Activated naive CD8-positive, alpha-beta T cell treated with anti-CD3 and anti-CD28 coated beads, Interleukin-2, amount 50 U/mL, for 24 hours (primary cell): ENCODE data around the gene RTN4R.

Source experiments
- ATAC-seq: fragments of 150-1000 bp; cut with Tn5 transposase; one replicate; pipeline ENCODE4 v1.10.0; 2021
- DNase-seq: peaks from one replicate; pipeline ENCODE4 v3.0.0; 2021
- H3K27ac Mint-ChIP-seq: one replicate; pipeline ENCODE4 v1.8.0; 2021; ENCODE audit warnings: mild to moderate bottlenecking, mixed read lengths
- H3K27me3 Mint-ChIP-seq: one replicate; pipeline ENCODE4 v1.8.0; 2021; ENCODE audit warnings: mixed read lengths
- H3K36me3 Mint-ChIP-seq: one replicate; pipeline ENCODE4 v1.8.0; 2021; ENCODE audit warnings: low read depth, mixed read lengths
- H3K4me1 Mint-ChIP-seq: one replicate; pipeline ENCODE4 v1.8.0; 2021; ENCODE audit warnings: mixed read lengths
- H3K4me3 Mint-ChIP-seq: one replicate; pipeline ENCODE4 v1.8.0; 2021; ENCODE audit warnings: mild to moderate bottlenecking, moderate library complexity, mixed read lengths
- H3K9me3 Mint-ChIP-seq: one replicate; pipeline ENCODE4 v1.8.0; 2021; ENCODE audit warnings: mixed read lengths

RTN4R gene

GRCh38 chr22:20223421-20224255 is 44.5 kb downstream of the RTN4R start:
- Mint-ChIP-seq H3K27ac (no peak overlapping the region), H3K36me3 (no peaks in the 10 kb centered on the region), H3K4me1 (no peaks in the 10 kb centered on the region), H3K9me3 (peaks cover 12% of the 10 kb centered on the region), H3K4me3 (no peak overlapping the region), H3K27me3 (no peaks in the 10 kb centered on the region)
- ATAC-seq (no peak), DNase-seq (no peak)

DNA sequence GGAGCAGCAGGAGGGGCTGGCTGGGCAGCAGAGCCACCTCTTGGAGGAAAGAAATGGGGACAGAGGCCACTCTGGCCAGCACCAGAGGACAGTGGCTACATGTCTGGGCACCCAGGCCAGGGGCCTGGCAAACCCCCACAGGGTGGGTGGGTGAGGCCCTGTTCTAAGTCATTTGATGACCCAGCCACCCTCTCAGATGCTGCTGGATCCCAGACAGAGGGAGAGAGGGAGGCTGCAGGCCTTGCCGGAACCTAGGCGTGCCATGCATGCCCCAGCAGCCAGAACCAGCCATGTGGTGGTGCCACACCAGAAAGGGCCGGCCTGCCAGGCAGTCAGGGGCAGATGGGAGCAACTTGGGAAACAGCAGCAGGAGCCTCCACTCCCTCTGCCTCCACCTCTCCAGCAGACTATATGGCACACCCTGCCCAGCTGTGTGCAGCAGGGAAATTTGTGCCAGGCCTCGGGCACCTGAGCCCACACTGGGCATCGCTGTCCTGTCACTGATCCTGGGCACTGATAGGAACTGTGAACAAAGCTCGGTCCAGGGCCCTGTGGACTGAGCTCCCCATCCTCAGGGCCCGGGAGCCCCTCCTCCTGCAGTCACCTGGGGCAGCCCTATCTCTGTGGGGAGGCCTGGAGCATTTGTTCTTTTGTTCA is 45.2 kb downstream of the RTN4R start:
- Mint-ChIP-seq H3K27me3 (no peaks in the 10 kb centered on the region), H3K4me1 (no peaks in the 10 kb centered on the region), H3K4me3 (no peak overlapping the region), H3K27ac (no peak overlapping the region), H3K9me3 (peaks cover 12% of the 10 kb centered on the region), H3K36me3 (no peaks in the 10 kb centered on the region)
- no peak for ATAC-seq
- no peak for DNase-seq

GRCh38 chr22:20221421-20222340 is 46.4 kb downstream of the RTN4R start:
- Mint-ChIP-seq H3K4me1 (no peaks in the 10 kb centered on the region), H3K36me3 (no peaks in the 10 kb centered on the region), H3K27me3 (no peaks in the 10 kb centered on the region), H3K9me3 (peaks cover 12% of the 10 kb centered on the region), H3K27ac (no peak overlapping the region), H3K4me3 (no peak overlapping the region)
- ATAC-seq (no peak), DNase-seq (no peak)

- Mint-ChIP-seq H3K27me3 (no peaks in the 10 kb centered on the region), H3K9me3 (peaks cover 11% of the 10 kb centered on the region), H3K4me3 (no peak overlapping the region), H3K27ac (no peak overlapping the region), H3K36me3 (no peaks in the 10 kb centered on the region), H3K4me1 (no peaks in the 10 kb centered on the region)
- DNase-seq (no peak), ATAC-seq (no peak)
Measured at GRCh38 chr22:20220629-20221026, 47.5 kb downstream of the RTN4R start.

DNA sequence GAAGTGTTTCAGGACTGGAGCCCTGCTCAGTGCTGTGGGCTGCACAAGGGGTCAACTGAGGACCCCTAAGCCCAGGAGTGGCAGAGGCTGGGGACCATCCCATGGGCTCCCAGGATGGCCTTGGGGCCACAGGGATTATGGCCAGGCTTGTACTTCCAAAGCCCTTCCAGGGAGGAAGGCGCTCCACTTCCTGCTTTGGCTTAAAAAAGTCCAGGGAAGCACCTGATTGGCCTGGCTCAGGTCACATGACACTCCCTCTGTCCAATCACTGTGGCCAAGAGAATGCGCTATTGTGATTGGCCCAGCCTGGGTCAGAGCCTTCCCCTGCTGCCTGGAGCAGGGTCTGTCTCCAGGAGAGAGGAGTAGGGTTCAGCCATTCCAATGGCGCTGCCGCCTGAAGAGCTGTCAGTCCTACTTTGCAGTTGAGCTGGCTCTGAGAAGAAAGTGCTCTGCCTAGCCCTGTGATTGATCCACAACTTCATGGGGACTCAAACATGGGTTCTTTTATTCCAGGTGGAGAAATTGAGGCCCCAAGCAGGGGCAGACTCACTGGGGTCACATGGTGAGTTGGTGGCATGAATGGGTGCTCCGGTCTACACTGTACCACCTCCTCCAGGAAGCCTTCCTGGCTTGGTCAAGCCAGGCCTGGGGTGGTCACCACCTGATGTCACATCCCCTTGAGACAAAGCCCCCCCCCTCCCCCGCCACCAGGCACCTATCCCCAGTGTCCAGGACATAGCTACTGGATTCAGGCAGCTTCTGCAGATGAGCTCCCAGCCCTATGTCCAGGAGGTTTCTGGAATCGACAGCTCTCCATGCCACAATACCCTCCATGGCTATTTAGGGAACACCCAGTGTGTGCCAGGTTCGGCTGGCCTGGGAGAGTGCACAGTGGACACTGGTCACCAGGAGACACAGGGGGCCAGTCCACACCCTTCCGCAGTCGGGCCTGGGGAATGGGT is 48.2 kb downstream of the RTN4R start:
- ATAC-seq, result no peak
- no peak overlapping the region for H3K4me3 Mint-ChIP-seq
- DNase-seq, result no peak
- no peak overlapping the region for H3K27ac Mint-ChIP-seq
- H3K4me1 Mint-ChIP-seq, result no peaks in the 10 kb centered on the region
- peaks cover 4% of the 10 kb centered on the region for H3K9me3 Mint-ChIP-seq
- H3K36me3 Mint-ChIP-seq, result no peaks in the 10 kb centered on the region
- no peaks in the 10 kb centered on the region for H3K27me3 Mint-ChIP-seq

GRCh38 chr22:20218987-20219386 is 49.1 kb downstream of the RTN4R start:
- no peak for ATAC-seq
- Mint-ChIP-seq H3K4me1 (no peaks in the 10 kb centered on the region), H3K9me3 (no peaks in the 10 kb centered on the region), H3K4me3 (no peak overlapping the region), H3K27ac (no peak overlapping the region), H3K27me3 (no peaks in the 10 kb centered on the region), H3K36me3 (no peaks in the 10 kb centered on the region)
- DNase-seq, result no peak

- H3K27me3 Mint-ChIP-seq, result no peaks in the 10 kb centered on the region
- no peaks in the 10 kb centered on the region for H3K36me3 Mint-ChIP-seq
- H3K4me3 Mint-ChIP-seq, result no peak overlapping the region
- DNase-seq (no peak), ATAC-seq (no peak)
- H3K9me3 Mint-ChIP-seq, result no peaks in the 10 kb centered on the region
- H3K27ac Mint-ChIP-seq, result no peak overlapping the region
- H3K4me1 Mint-ChIP-seq, result no peaks in the 10 kb centered on the region
Measured at GRCh38 chr22:20218326-20218872, 49.7 kb downstream of the RTN4R start.

DNA sequence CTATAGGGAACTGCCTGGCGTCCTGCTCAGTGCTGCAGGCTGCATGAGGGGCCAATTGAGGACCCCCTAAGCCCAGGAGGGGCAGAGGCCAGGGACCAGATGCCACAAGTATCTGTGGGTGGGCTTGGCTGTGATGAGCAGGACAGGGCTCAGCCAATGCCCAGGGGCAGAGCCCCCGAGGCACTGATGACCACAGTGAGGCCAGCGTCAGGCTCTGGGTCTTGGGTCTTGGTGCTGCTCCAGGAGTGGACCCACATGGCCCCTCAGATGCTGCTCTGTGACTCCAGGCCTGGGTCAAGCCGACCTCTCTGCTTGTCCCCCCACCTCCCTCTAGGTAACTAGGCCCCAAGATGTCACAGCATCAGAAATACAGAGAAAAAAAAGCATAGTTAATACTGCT is 50.6 kb downstream of the RTN4R start:
- Mint-ChIP-seq H3K27ac (no peak overlapping the region), H3K9me3 (no peaks in the 10 kb centered on the region), H3K4me3 (no peak overlapping the region), H3K27me3 (no peaks in the 10 kb centered on the region), H3K36me3 (no peaks in the 10 kb centered on the region), H3K4me1 (no peaks in the 10 kb centered on the region)
- ATAC-seq (no peak), DNase-seq (no peak)

- Mint-ChIP-seq H3K9me3 (no peaks in the 10 kb centered on the region), H3K36me3 (no peaks in the 10 kb centered on the region), H3K27ac (no peak overlapping the region), H3K4me3 (no peak overlapping the region), H3K4me1 (no peaks in the 10 kb centered on the region), H3K27me3 (no peaks in the 10 kb centered on the region)
- ATAC-seq, result no peak
- no peak for DNase-seq
Measured at GRCh38 chr22:20216863-20217499, 51.1 kb downstream of the RTN4R start.

DNA sequence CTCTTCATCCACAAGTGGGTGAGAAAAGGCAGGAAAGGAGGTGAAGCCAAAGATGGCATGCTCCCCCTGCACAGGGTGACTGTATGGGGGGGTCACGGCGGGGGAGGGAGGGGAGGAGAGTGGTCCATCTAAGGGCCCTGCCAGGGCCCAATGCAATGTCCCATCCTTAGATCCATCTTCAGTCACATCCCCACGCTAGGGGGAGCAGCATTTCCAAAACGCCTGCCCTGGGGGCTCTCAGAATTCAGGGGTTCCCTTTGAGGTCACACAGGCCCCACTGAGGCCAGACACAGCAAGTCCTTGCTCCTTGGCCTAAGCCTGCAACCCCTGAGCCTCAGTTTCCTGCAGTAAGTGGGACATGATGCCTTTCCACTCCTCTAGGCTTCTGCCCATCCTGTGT is 52.4 kb downstream of the RTN4R start:
- DNase-seq (no peak), ATAC-seq (no peak)
- Mint-ChIP-seq H3K4me1 (no peaks in the 10 kb centered on the region), H3K27ac (no peak overlapping the region), H3K36me3 (no peaks in the 10 kb centered on the region), H3K4me3 (no peak overlapping the region), H3K9me3 (no peaks in the 10 kb centered on the region), H3K27me3 (no peaks in the 10 kb centered on the region)

DNA sequence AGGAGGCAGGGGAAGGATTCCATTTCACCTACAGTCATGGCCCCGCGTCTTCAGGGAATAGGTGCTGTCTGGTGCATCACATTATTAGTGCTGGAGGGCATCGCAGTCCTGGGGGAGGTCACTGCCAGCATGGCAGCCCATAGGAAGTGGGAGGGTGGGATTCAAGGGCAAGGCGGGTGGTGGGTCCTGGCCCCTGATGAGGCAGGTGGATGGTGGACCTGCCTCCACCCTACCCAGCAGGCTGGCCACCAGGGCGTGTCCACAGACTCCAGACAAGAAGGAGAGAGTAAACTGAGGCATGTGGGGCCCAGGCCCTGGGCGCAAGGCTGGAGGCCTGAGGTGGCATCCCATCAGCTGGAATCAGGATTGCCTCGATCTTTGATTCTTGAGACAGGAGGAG is 53.3 kb downstream of the RTN4R start:
- Mint-ChIP-seq H3K4me3 (no peak overlapping the region), H3K27me3 (no peaks in the 10 kb centered on the region)

GRCh38 chr22:20213833-20214708 is 54.0 kb downstream of the RTN4R start:
- H3K4me1 Mint-ChIP-seq, result no peaks in the 10 kb centered on the region
- H3K27ac Mint-ChIP-seq, result no peak overlapping the region
- no peak for DNase-seq
- no peaks in the 10 kb centered on the region for H3K36me3 Mint-ChIP-seq
- H3K27me3 Mint-ChIP-seq, result no peaks in the 10 kb centered on the region
- no peak for ATAC-seq
- no peaks in the 10 kb centered on the region for H3K9me3 Mint-ChIP-seq
- H3K4me3 Mint-ChIP-seq, result no peak overlapping the region

More for the DNA sequence above, 53.3 kb downstream of the RTN4R start:
- Mint-ChIP-seq H3K9me3 (no peaks in the 10 kb centered on the region), H3K27ac (no peak overlapping the region), H3K4me1 (no peaks in the 10 kb centered on the region), H3K36me3 (no peaks in the 10 kb centered on the region)
- DNase-seq (no peak), ATAC-seq (no peak)
